HepG2 (cell line): ENCODE results near the gene DGUOK. TPM values are rescaled to one million over a fixed set of nuclear protein-coding genes. Genes with fewer than 3 reads are reported as not detected.

ENCODE experiments used
- ARID3A ChIP-seq: IDR thresholded peaks from 2 replicates; pipeline ENCODE4 v1.6.1; 2012; ENCODE audit warnings: low read depth, low read length, improper control_type of control experiment
- BCLAF1 ChIP-seq: fragments of 450-650 bp; IDR thresholded peaks from 2 replicates; pipeline ENCODE4 v1.6.1; 2017; ENCODE audit warnings: mild to moderate bottlenecking
- CBX1 ChIP-seq: IDR thresholded peaks from one replicate; pipeline ENCODE4 v1.6.1; 2016; ENCODE audit warnings: antibody characterized with exemption, low read depth
- MEIS1 ChIP-seq: sonication (generic); formaldehyde crosslinking; IDR thresholded peaks from 2 replicates; pipeline ENCODE4 v1.9.0; 2021; ENCODE audit warnings: mild to moderate bottlenecking, missing genetic modification reagents, moderate library complexity, borderline replicate concordance
- NFATC3 ChIP-seq: sonication (generic); formaldehyde crosslinking; IDR thresholded peaks from 2 replicates; pipeline ENCODE4 v1.5.1; 2020; ENCODE audit warnings: mild to moderate bottlenecking, missing genetic modification reagents
- YEATS2 ChIP-seq: sonication (generic); formaldehyde crosslinking; IDR thresholded peaks from 2 replicates; pipeline ENCODE4 v1.4.0; 2020; ENCODE audit warnings: missing genetic modification reagents, borderline replicate concordance
- ZNF292 ChIP-seq: sonication (generic); formaldehyde crosslinking; IDR thresholded peaks from 2 replicates; pipeline ENCODE4 v1.8.1; 2022; ENCODE audit warnings: mild to moderate bottlenecking, low read depth, missing genetic modification reagents, borderline replicate concordance
- ZNF30 ChIP-seq: sonication (generic); formaldehyde crosslinking; IDR thresholded peaks from 2 replicates; pipeline ENCODE4 v1.5.0; 2020; ENCODE audit warnings: mild to moderate bottlenecking, missing genetic modification reagents
- ZNF484 ChIP-seq: sonication (generic); formaldehyde crosslinking; IDR thresholded peaks from 2 replicates; pipeline ENCODE4 v1.5.1; 2020; ENCODE audit warnings: mild to moderate bottlenecking, low read depth, missing genetic modification reagents, borderline replicate concordance
- ZNF780A ChIP-seq: sonication (generic); formaldehyde crosslinking; IDR thresholded peaks from 2 replicates; pipeline ENCODE4 v1.8.0; 2022; ENCODE audit warnings: mild to moderate bottlenecking, missing genetic modification reagents, moderate library complexity
- ZSCAN29 ChIP-seq: sonication (generic); formaldehyde crosslinking; conservative IDR thresholded peaks from 2 replicates; pipeline ENCODE4 v1.4.0; 2020; ENCODE audit warnings: mild to moderate bottlenecking, missing genetic modification reagents
- polyA plus RNA-seq, 8 experiments: library from polyadenylated mRNA; depleted of rRNA in 3 of 8; stranded (reverse) in 7 of 8; unstranded in 1 of 8; fragments of >200 nt; fragmentation: Illumina TruSeq in 4 of 8; extraction: Trizol in 4 of 8; gene quantifications; 2 replicates each; pipeline versions ENCODE4 v1.2.1 to v1.2.3, GENCODE V29; 2011 to 2016; ENCODE audit warnings: low read depth in 4 of 8, missing spikeins in 1 of 8, mixed read lengths in 1 of 8; ENCODE audit not compliant: insufficient read depth in 1 of 8
- total RNA-seq, 5 experiments: library from RNA; depleted of rRNA; stranded (reverse); fragments of >200 nt; fragmentation: Illumina TruSeq; extraction: Trizol; gene quantifications; 2 replicates each; pipeline ENCODE4 v1.2.3, GENCODE V29; 2016; ENCODE audit warnings: low read depth in 1 of 5

The DGUOK gene
- total and polyA plus RNA-seq, 2 of the 13 experiments (the other 11 are each of a cell fraction or from before 2014, with no cell fraction given) = 105 to 137 TPM

GRCh38 chr2:73946666-73947065, 20.0 kb downstream of the DGUOK start (continued):
- TF ChIP-seq ARID3A (no peak), CBX1 (no peak), ZNF292 (CRISPR knock-in tag) (no peak), MEIS1 (CRISPR knock-in tag) (no peak), NFATC3 (CRISPR knock-in tag) (no peak), YEATS2 (no peak), ZNF30 (CRISPR knock-in tag) (no peak), BCLAF1 (no peak), ZNF484 (CRISPR knock-in tag) (no peak), ZNF780A (CRISPR knock-in tag) (no peak), ZSCAN29 (CRISPR knock-in tag) (no peak)
